GM18858 (cell line): Measurements from ENCODE around the gene GALNT4.

ENCODE experiments used
- ATAC-seq: cut with Tn5 transposase; IDR thresholded peaks from one replicate; pipeline ENCODE4 v1.9.1; 2021; ENCODE audit not compliant: unreplicated experiment

GALNT4 gene

GRCh38 chr12:89494411-89495231, 30.0 kb downstream of the GALNT4 start:
- no peak for ATAC-seq

GRCh38 chr12:89493670-89494302, 30.8 kb downstream of the GALNT4 start:
- peak; percentile 41 for ATAC-seq

GRCh38 chr12:89492883-89493282, 31.7 kb downstream of the GALNT4 start:
- no peak for ATAC-seq

- no peak for ATAC-seq
These were observed 33.7 kb downstream of the GALNT4 start for GRCh38 chr12:89490922-89491321.

GRCh38 chr12:89486264-89486663, 38.3 kb downstream of the GALNT4 start:
- ATAC-seq, result no peak

- ATAC-seq, result no peak
These were observed 40.1 kb downstream of the GALNT4 start for GRCh38 chr12:89484470-89484869.

- ATAC-seq, result no peak
These were observed 43.2 kb downstream of the GALNT4 start for GRCh38 chr12:89481213-89481914.

- no peak for ATAC-seq
These were observed 44.6 kb downstream of the GALNT4 start for GRCh38 chr12:89479982-89480381.

GRCh38 chr12:89477633-89478279, 46.8 kb downstream of the GALNT4 start:
- ATAC-seq, result no peak

GRCh38 chr12:89476904-89477595, 47.5 kb downstream of the GALNT4 start:
- no peak for ATAC-seq

- no peak for ATAC-seq
These were observed 48.4 kb downstream of the GALNT4 start for GRCh38 chr12:89476232-89476631.

GRCh38 chr12:89475203-89475990, 49.2 kb downstream of the GALNT4 start:
- ATAC-seq, result no peak

GRCh38 chr12:89474615-89475014, 50.0 kb downstream of the GALNT4 start:
- ATAC-seq, result no peak
